Endothelial cell (in vitro differentiated cells): Measurements from ENCODE around the gene ANXA2R. TPM values are rescaled to one million over a fixed set of nuclear protein-coding genes. Genes with fewer than 3 reads are reported as not detected.
A peak's percentile ranks its signal among the peaks of the same experiment; 100 is the strongest.
"Not testable (repeated sequence)": the region's sequence is repeated elsewhere in the genome, so short reads cannot be mapped to it uniquely, and the experiment has no call there.

Experiments
- DNase-seq: peaks from one replicate; pipeline ENCODE4 v3.0.0; 2021; ENCODE audit warnings: low spot score
- H3K27ac Mint-ChIP-seq: one replicate; pipeline ENCODE4 v1.8.0; 2021; ENCODE audit warnings: mixed read lengths, inconsistent platforms; ENCODE audit not compliant: unreplicated experiment
- H3K27me3 Mint-ChIP-seq: one replicate; pipeline ENCODE4 v1.8.0; 2021; ENCODE audit warnings: mild to moderate bottlenecking, moderate library complexity, mixed read lengths, inconsistent platforms; ENCODE audit not compliant: unreplicated experiment
- H3K36me3 Mint-ChIP-seq: one replicate; pipeline ENCODE4 v1.8.0; 2021; ENCODE audit warnings: mild to moderate bottlenecking, low read depth, mixed read lengths, inconsistent platforms; ENCODE audit not compliant: unreplicated experiment
- H3K4me1 Mint-ChIP-seq: one replicate; pipeline ENCODE4 v1.8.0; 2021; ENCODE audit warnings: mild to moderate bottlenecking, mixed read lengths, inconsistent platforms; ENCODE audit not compliant: unreplicated experiment
- H3K4me3 Mint-ChIP-seq: one replicate; pipeline ENCODE4 v1.8.0; 2021; ENCODE audit warnings: mild to moderate bottlenecking, mixed read lengths, inconsistent platforms; ENCODE audit not compliant: unreplicated experiment
- H3K9me3 Mint-ChIP-seq: one replicate; pipeline ENCODE4 v1.8.0; 2021; ENCODE audit warnings: mixed read lengths, inconsistent platforms; ENCODE audit not compliant: unreplicated experiment
- CTCF ChIP-seq: fragments of 200-600 bp; sonication (generic); IDR thresholded peaks from one replicate; pipeline ENCODE4 v1.5.0; 2021; ENCODE audit warnings: antibody characterized with exemption; ENCODE audit not compliant: unreplicated experiment
- long read RNA-seq: library from polyadenylated mRNA; unstranded; transcript quantifications from one replicate; pipeline ENCODE4 v2.0.0, GENCODE V29; 2020; ENCODE audit not compliant: unreplicated experiment
- total RNA-seq: library from RNA; stranded (reverse); fragmentation: NEBNext Ultra II Directional; extraction: Animal tissue kit (Norgen Biotek cat#: 25700); gene quantifications from one replicate; pipeline ENCODE4 v1.2.1, GENCODE V29; 2021; ENCODE audit not compliant: unreplicated experiment

Gene ANXA2R, protein sequence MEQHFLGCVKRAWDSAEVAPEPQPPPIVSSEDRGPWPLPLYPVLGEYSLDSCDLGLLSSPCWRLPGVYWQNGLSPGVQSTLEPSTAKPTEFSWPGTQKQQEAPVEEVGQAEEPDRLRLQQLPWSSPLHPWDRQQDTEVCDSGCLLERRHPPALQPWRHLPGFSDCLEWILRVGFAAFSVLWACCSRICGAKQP
- total RNA-seq: 1.1 TPM
- long read RNA-seq, partial matches to known transcripts: 0 of 1 reads
- long read RNA-seq, other reads (novel, unspliced or antisense): 0 of 1 reads

- peak within 1 kb of the TSS; percentile 52 for H3K27ac Mint-ChIP-seq
- peaks cover 7% of the 10 kb centered on the region for H3K36me3 Mint-ChIP-seq
- peak within 1 kb of the TSS; percentile 84 for H3K4me3 Mint-ChIP-seq
- H3K4me1 Mint-ChIP-seq: peaks cover 29% of the 10 kb centered on the region
- H3K27me3 Mint-ChIP-seq: peaks cover 26% of the 10 kb centered on the region
- peak; percentile 96 for TF ChIP-seq CTCF
- DNase-seq: peak; percentile 86
- H3K9me3 Mint-ChIP-seq: no peaks in the 10 kb centered on the region
These were observed at the start of gene ANXA2R for GRCh38 chr5:43040287-43041098. TSS of gene ANXA2R (minus strand) at chr5:43040319. CDS start at chr5:43040046, 273 bp downstream.

DNA sequence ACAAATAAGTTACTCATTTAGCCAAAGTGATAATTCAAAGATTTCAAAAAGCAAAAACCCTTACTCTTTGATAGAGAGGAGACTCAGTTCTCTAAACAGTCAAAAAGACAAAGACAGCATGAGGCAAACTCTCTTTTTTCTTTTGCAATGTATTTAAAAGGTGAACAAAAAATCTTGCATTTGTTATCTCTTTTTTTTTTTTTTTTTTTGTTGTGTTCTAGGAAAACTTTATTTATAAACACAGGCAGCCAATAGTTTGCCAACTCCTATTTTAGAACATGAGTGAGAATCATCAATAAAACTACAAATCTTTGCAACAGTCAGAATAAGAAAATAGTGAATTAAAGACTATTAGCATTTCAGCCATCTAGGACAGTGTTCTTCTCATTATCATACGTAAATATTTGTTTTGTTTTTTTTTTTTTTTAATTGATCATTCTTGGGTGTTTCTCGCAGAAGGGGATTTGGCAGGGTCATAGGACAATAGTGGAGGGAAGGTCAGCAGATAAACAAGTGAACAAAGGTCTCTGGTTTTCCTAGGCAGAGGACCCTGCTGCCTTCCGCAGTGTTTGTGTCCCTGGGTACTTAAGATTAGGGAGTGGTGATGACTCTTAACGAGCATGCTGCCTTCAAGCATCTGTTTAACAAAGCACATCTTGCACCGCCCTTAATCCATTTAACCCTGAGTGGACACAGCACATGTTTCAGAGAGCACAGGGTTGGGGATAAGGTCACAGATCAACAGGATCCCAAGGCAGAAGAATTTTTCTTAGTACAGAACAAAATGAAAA is 46.2 kb upstream of the ANXA2R start:
- not testable (repeated sequence) for H3K27ac Mint-ChIP-seq, H3K4me3 Mint-ChIP-seq, H3K36me3 Mint-ChIP-seq, H3K9me3 Mint-ChIP-seq, H3K4me1 Mint-ChIP-seq, DNase-seq, H3K27me3 Mint-ChIP-seq

GRCh38 chr5:43085453-43085852 is 45.3 kb upstream of the ANXA2R start:
- no peaks in the 10 kb centered on the region for H3K4me1 Mint-ChIP-seq
- H3K27ac Mint-ChIP-seq: no peak overlapping the region
- no peak overlapping the region for H3K4me3 Mint-ChIP-seq
- no peaks in the 10 kb centered on the region for H3K9me3 Mint-ChIP-seq
- no peaks in the 10 kb centered on the region for H3K27me3 Mint-ChIP-seq
- H3K36me3 Mint-ChIP-seq: no peaks in the 10 kb centered on the region
- DNase-seq: no peak
- TF ChIP-seq CTCF: no peak

- not testable (repeated sequence) for H3K27me3 Mint-ChIP-seq, H3K36me3 Mint-ChIP-seq, H3K9me3 Mint-ChIP-seq, DNase-seq, H3K4me1 Mint-ChIP-seq, H3K4me3 Mint-ChIP-seq, H3K27ac Mint-ChIP-seq
These were observed 44.3 kb upstream of the ANXA2R start for GRCh38 chr5:43084468-43084867.

GRCh38 chr5:43081345-43081744 is 41.2 kb upstream of the ANXA2R start:
- DNase-seq, H3K27ac Mint-ChIP-seq, H3K4me1 Mint-ChIP-seq, H3K4me3 Mint-ChIP-seq, H3K27me3 Mint-ChIP-seq, H3K9me3 Mint-ChIP-seq, H3K36me3 Mint-ChIP-seq: not testable (repeated sequence)

- Mint-ChIP-seq H3K27ac (no peak overlapping the region), H3K9me3 (no peaks in the 10 kb centered on the region), H3K27me3 (peaks cover 3% of the 10 kb centered on the region), H3K4me1 (peaks cover 4% of the 10 kb centered on the region), H3K36me3 (peaks cover 21% of the 10 kb centered on the region), H3K4me3 (no peak overlapping the region)
- no peak for TF ChIP-seq CTCF
- no peak for DNase-seq
These were observed 38.8 kb upstream of the ANXA2R start for GRCh38 chr5:43078956-43079355.

GRCh38 chr5:43077446-43078191 is 37.5 kb upstream of the ANXA2R start:
- H3K27ac Mint-ChIP-seq, DNase-seq, H3K27me3 Mint-ChIP-seq, H3K9me3 Mint-ChIP-seq, H3K4me1 Mint-ChIP-seq, H3K4me3 Mint-ChIP-seq: not testable (repeated sequence)
- H3K36me3 Mint-ChIP-seq: peaks cover 31% of the 10 kb centered on the region
